CD14-positive monocyte (primary cell): ENCODE results near the gene SMARCC1. TPM values are rescaled to one million over a fixed set of nuclear protein-coding genes. Genes with fewer than 3 reads are reported as not detected.
A peak's percentile ranks its signal among the peaks of the same experiment; 100 is the strongest.

Source experiments
- DNase-seq, 3 donors: peaks; one replicate each; pipeline ENCODE4 v3.0.0-alpha.2; 2011 to 2022
- H2AFZ ChIP-seq: 2 replicates; pipeline ENCODE4 v1.6.0; 2012; ENCODE audit warnings: mild to moderate bottlenecking, low read depth, low read length, inconsistent platforms; ENCODE audit not compliant: insufficient read depth, poor library complexity, severe bottlenecking
- H3K27ac ChIP-seq, 2 donors: 1 replicate in 1 of 2; 2 replicates in 1 of 2; pipeline ENCODE4 v1.5.1; 2012 to 2013; ENCODE audit warnings: low read length in 2 of 2, control low read depth in 1 of 2, inconsistent platforms in 1 of 2, low read depth in 1 of 2, mild to moderate bottlenecking in 1 of 2
- H3K27me3 ChIP-seq, 2 donors: one replicate each; pipeline versions ENCODE4 v1.6.0 to v1.6.1; 2011 to 2013; ENCODE audit warnings: low read length in 2 of 2; ENCODE audit not compliant: control insufficient read depth in 2 of 2, insufficient read depth in 2 of 2
- H3K36me3 ChIP-seq, 2 donors: replicated peaks in 1 of 2; 1 replicate in 1 of 2; 2 replicates in 1 of 2; pipeline versions ENCODE4 v1.5.1 to v1.6.1; 2012 to 2013; ENCODE audit warnings: low read length in 2 of 2, control low read depth in 1 of 2, inconsistent platforms in 1 of 2, mild to moderate bottlenecking in 1 of 2; ENCODE audit not compliant: insufficient read depth in 2 of 2, control insufficient read depth in 1 of 2
- H3K4me1 ChIP-seq, 2 donors: 1 replicate in 1 of 2; 2 replicates in 1 of 2; pipeline versions ENCODE4 v1.5.1 to v1.6.1; 2012 to 2013; ENCODE audit warnings: low read length in 2 of 2, control low read depth in 1 of 2, inconsistent platforms in 1 of 2, mild to moderate bottlenecking in 1 of 2, moderate library complexity in 1 of 2; ENCODE audit not compliant: insufficient read depth in 2 of 2, control insufficient read depth in 1 of 2
- H3K4me2 ChIP-seq: replicated peaks from 2 replicates; pipeline ENCODE3; 2012; ENCODE audit warnings: low read length, moderate library complexity, mild to moderate bottlenecking; ENCODE audit not compliant: poor library complexity, severe bottlenecking; ENCODE audit errors: extremely low read depth
- H3K4me3 ChIP-seq, 3 experiments: fragments of 200-600 bp in 1 of 3; sonication (generic) in 1 of 3; replicated peaks in 1 of 3; 1 replicate in 2 of 3; 2 replicates in 1 of 3; pipeline ENCODE4 v1.5.1; 2011 to 2013; ENCODE audit warnings: low read length in 3 of 3, mild to moderate bottlenecking in 3 of 3, control low read depth in 2 of 3, low read depth in 2 of 3, inconsistent platforms in 1 of 3, moderate library complexity in 1 of 3
- H3K79me2 ChIP-seq: 2 replicates; pipeline ENCODE4 v1.6.0; 2012; ENCODE audit warnings: mild to moderate bottlenecking, control low read depth, inconsistent platforms, low read length, moderate library complexity; ENCODE audit not compliant: insufficient read depth
- H3K9ac ChIP-seq: 2 replicates; pipeline ENCODE4 v1.6.0; 2017; ENCODE audit warnings: low read length, mild to moderate bottlenecking; ENCODE audit not compliant: insufficient read depth, poor library complexity, severe bottlenecking
- H3K9me3 ChIP-seq, 2 donors: replicated peaks in 1 of 2; 1 replicate in 1 of 2; 2 replicates in 1 of 2; pipeline versions ENCODE4 v1.5.1 to v1.6.1; 2012 to 2013; ENCODE audit warnings: low read length in 2 of 2, control low read depth in 1 of 2; ENCODE audit not compliant: control insufficient read depth in 1 of 2, insufficient read depth in 1 of 2
- H4K20me1 ChIP-seq: 2 replicates; pipeline ENCODE4 v1.6.0; 2012; ENCODE audit warnings: mild to moderate bottlenecking, low read length, control low read depth, moderate library complexity; ENCODE audit not compliant: insufficient read depth
- H3K27ac Mint-ChIP-seq, 7 donors: one replicate each; pipeline ENCODE4 v1.8.0; 2020; ENCODE audit warnings: mild to moderate bottlenecking in 7 of 7, mixed read lengths in 7 of 7, moderate library complexity in 6 of 7, inconsistent platforms in 2 of 7
- H3K27me3 Mint-ChIP-seq, 3 donors: one replicate each; pipeline ENCODE4 v1.8.0; 2021 to 2022; ENCODE audit warnings: low read depth in 3 of 3, mild to moderate bottlenecking in 3 of 3, mixed read lengths in 3 of 3, moderate library complexity in 3 of 3, inconsistent platforms in 1 of 3
- H3K36me3 Mint-ChIP-seq, 2 donors: one replicate each; pipeline ENCODE4 v1.8.0; 2020; ENCODE audit warnings: mixed read lengths in 2 of 2, inconsistent platforms in 1 of 2, mild to moderate bottlenecking in 1 of 2
- H3K4me1 Mint-ChIP-seq: one replicate; pipeline ENCODE4 v1.8.0; 2020; ENCODE audit warnings: mild to moderate bottlenecking, mixed read lengths
- H3K4me3 Mint-ChIP-seq, 2 donors: one replicate each; pipeline ENCODE4 v1.8.0; 2020; ENCODE audit warnings: mild to moderate bottlenecking in 2 of 2, mixed read lengths in 2 of 2, moderate library complexity in 1 of 2
- H3K9me3 Mint-ChIP-seq, 7 donors: one replicate each; pipeline ENCODE4 v1.8.0; 2020 to 2022; ENCODE audit warnings: mixed read lengths in 7 of 7, mild to moderate bottlenecking in 6 of 7, moderate library complexity in 6 of 7, inconsistent platforms in 2 of 7
- CTCF ChIP-seq: fragments of 200-600 bp; IDR thresholded peaks from one replicate; pipeline ENCODE4 v1.8.0; 2022; ENCODE audit warnings: antibody characterized with exemption, mild to moderate bottlenecking
- WGBS: methylation state at CpG from one replicate; pipeline ENCODE4 v1.1.5; 2013; ENCODE audit warnings: missing lambda C conversion rate; ENCODE audit not compliant: insufficient coverage; 5-methylcytosine and 5-hydroxymethylcytosine counted together
- intact Hi-C, 2 donors: fragments of 100-400 bp; cut with micrococcal nuclease; formaldehyde crosslinking; loops; one replicate each; pipeline versions ENCODE4 v1.15.0 to v1.15.1; 2023
- polyA plus RNA-seq, 3 donors: library from polyadenylated mRNA; depleted of rRNA in 1 of 3; unstranded in 2 of 3; stranded (reverse) in 1 of 3; fragments of 300-500 nt in 2 of 3; fragments of >200 nt in 1 of 3; fragmentation: Illumina TruSeq in 2 of 3; gene quantifications; 1 replicate in 2 of 3; 2 replicates in 1 of 3; pipeline ENCODE4 v1.2.3, GENCODE V29; 2012 to 2021

Gene SMARCC1
- polyA plus RNA-seq, 3 donors, result 8.8 to 33.5 (median 20.5) TPM

GRCh38 chr3:47573190-47574172 lies 208.2 kb downstream of the SMARCC1 start:
- intact Hi-C loops, result no loop called here
- H3K36me3 Mint-ChIP-seq, result peaks cover 0 to 3% of the 10 kb centered on the region in 2 donors
- DNase-seq, result no peak
- H3K27me3 Mint-ChIP-seq, result peaks cover 35 to 61% (median 41%) of the 10 kb centered on the region in 3 donors
- H3K4me3 Mint-ChIP-seq, result peak overlapping the region in 1 of 2 donors; percentile 32
- Histone ChIP-seq H3K36me3 (no peaks in the 10 kb centered on the region), H4K20me1 (no peaks in the 10 kb centered on the region), H2AFZ (no peak overlapping the region), H3K27me3 (peaks cover 10 to 40% of the 10 kb centered on the region in 2 donors), H3K4me3 (no peak overlapping the region), H3K4me2 (no peak overlapping the region), H3K9ac (no peak overlapping the region), H3K27ac (no peak overlapping the region), H3K79me2 (no peaks in the 10 kb centered on the region), H3K4me1 (peaks cover 5 to 9% of the 10 kb centered on the region in 2 donors), H3K9me3 (no peaks in the 10 kb centered on the region)
- H3K9me3 Mint-ChIP-seq, result peaks cover 0 to 7% (median 0%) of the 10 kb centered on the region in 7 donors
- no peak overlapping the region for H3K27ac Mint-ChIP-seq
- WGBS, result 87% methylated on average over 5 of the region's 9 CpGs
- no peak for TF ChIP-seq CTCF
- H3K4me1 Mint-ChIP-seq, result peaks cover 2% of the 10 kb centered on the region

GRCh38 chr3:47571391-47572175 lies 210.1 kb downstream of the SMARCC1 start:
- 96% methylated on average over 7 of the region's 10 CpGs for WGBS
- Histone ChIP-seq H3K9me3 (no peaks in the 10 kb centered on the region), H3K9ac (no peak overlapping the region), H4K20me1 (no peaks in the 10 kb centered on the region), H3K27ac (no peak overlapping the region), H3K4me1 (peaks cover 0 to 4% of the 10 kb centered on the region in 2 donors), H3K4me3 (no peak overlapping the region), H3K27me3 (peaks cover 0 to 29% of the 10 kb centered on the region in 2 donors), H2AFZ (no peak overlapping the region), H3K79me2 (no peaks in the 10 kb centered on the region), H3K36me3 (no peaks in the 10 kb centered on the region), H3K4me2 (no peak overlapping the region)
- Mint-ChIP-seq H3K4me1 (peaks cover 5% of the 10 kb centered on the region), H3K9me3 (peaks cover 0 to 6% (median 0%) of the 10 kb centered on the region in 7 donors), H3K36me3 (no peaks in the 10 kb centered on the region), H3K4me3 (peak overlapping the region in 1 of 2 donors; percentile 30), H3K27ac (no peak overlapping the region), H3K27me3 (peaks cover 25 to 43% (median 26%) of the 10 kb centered on the region in 3 donors)
- no peak for DNase-seq
- TF ChIP-seq CTCF, result no peak
- intact Hi-C loops, result no loop called here
